Choroid plexus epithelial cell (primary cell): ENCODE measurements around the gene ADTRP.

ENCODE experiments used
- DNase-seq: peaks from one replicate; pipeline ENCODE4 v3.0.0-alpha.2; 2010; ENCODE audit warnings: low read depth
- H3K4me3 ChIP-seq: 2 replicates; pipeline ENCODE4 v1.5.1; 2011; ENCODE audit warnings: low read depth, mild to moderate bottlenecking, control low read depth, low read length, moderate library complexity
- CTCF ChIP-seq: conservative IDR thresholded peaks from 2 replicates; pipeline ENCODE4 v1.5.1; 2011; ENCODE audit warnings: low read depth, mild to moderate bottlenecking, control low read depth, inconsistent platforms, low read length, moderate library complexity

ADTRP gene

GRCh38 chr6:11783524-11784064 lies 5.0 kb upstream of the ADTRP start:
- no peak for TF ChIP-seq CTCF
- H3K4me3 ChIP-seq: no peak overlapping the region
- no peak for DNase-seq

- H3K4me3 ChIP-seq: no peak overlapping the region
- no peak for DNase-seq
- no peak for TF ChIP-seq CTCF
Measured at GRCh38 chr6:11782524-11782923, 3.9 kb upstream of the ADTRP start.

- TF ChIP-seq CTCF: no peak
- no peak for DNase-seq
- H3K4me3 ChIP-seq: no peak overlapping the region
Measured at GRCh38 chr6:11780097-11780428, 1.5 kb upstream of the ADTRP start.

GRCh38 chr6:11779329-11780096 lies 910 bp upstream of the ADTRP start:
- no peak for TF ChIP-seq CTCF
- DNase-seq: no peak
- no peak overlapping the region for H3K4me3 ChIP-seq

GRCh38 chr6:11778036-11778435 lies 567 bp downstream of the ADTRP start:
- TF ChIP-seq CTCF: no peak
- no peak overlapping the region for H3K4me3 ChIP-seq
- DNase-seq: no peak

GRCh38 chr6:11775791-11776409 lies 2.7 kb downstream of the ADTRP start:
- H3K4me3 ChIP-seq: no peak overlapping the region
- no peak for TF ChIP-seq CTCF
- no peak for DNase-seq

GRCh38 chr6:11774426-11774825 lies 4.2 kb downstream of the ADTRP start:
- no peak overlapping the region for H3K4me3 ChIP-seq
- no peak for TF ChIP-seq CTCF
- no peak for DNase-seq
